HepG2 (cell line): ENCODE data around the gene GCSAM. TPM values are rescaled to one million over a fixed set of nuclear protein-coding genes. Genes with fewer than 3 reads are reported as not detected.

Source experiments
- ARNT2 ChIP-seq: sonication (generic); formaldehyde crosslinking; IDR thresholded peaks from 2 replicates; pipeline ENCODE4 v1.8.0; 2022; ENCODE audit warnings: mild to moderate bottlenecking, low read depth, missing genetic modification reagents, moderate library complexity
- ATF7 ChIP-seq, 2 experiments: fragments of 450-650 bp in 1 of 2; sonication (generic) in 1 of 2; formaldehyde crosslinking in 1 of 2; IDR thresholded peaks; 2 replicates each; pipeline versions ENCODE4 v1.4.0 to v1.6.1; 2016 to 2020; ENCODE audit warnings: antibody characterized with exemption in 1 of 2, mild to moderate bottlenecking in 1 of 2, missing genetic modification reagents in 1 of 2
- GABPB1 ChIP-seq: IDR thresholded peaks from 2 replicates; pipeline ENCODE4 v1.6.1; 2016; ENCODE audit warnings: mild to moderate bottlenecking, missing genetic modification reagents, moderate library complexity, missing compliant biosample characterization
- HDAC2 ChIP-seq: sonication (generic); formaldehyde crosslinking; IDR thresholded peaks from 2 replicates; pipeline ENCODE4 v1.4.0; 2020; ENCODE audit warnings: missing genetic modification reagents
- HIVEP1 ChIP-seq: sonication (generic); formaldehyde crosslinking; IDR thresholded peaks from 2 replicates; pipeline ENCODE4 v1.4.0; 2020; ENCODE audit warnings: mild to moderate bottlenecking, missing genetic modification reagents
- HOXA5 ChIP-seq: sonication (generic); formaldehyde crosslinking; IDR thresholded peaks from 2 replicates; pipeline ENCODE4 v1.4.0; 2020; ENCODE audit warnings: missing genetic modification reagents
- ISL2 ChIP-seq: sonication (generic); formaldehyde crosslinking; IDR thresholded peaks from 2 replicates; pipeline ENCODE4 v1.5.0; 2020; ENCODE audit warnings: missing genetic modification reagents
- JARID2 ChIP-seq: sonication (generic); formaldehyde crosslinking; IDR thresholded peaks from 2 replicates; pipeline ENCODE4 v1.8.1; 2023; ENCODE audit warnings: missing genetic modification reagents, inconsistent platforms; ENCODE audit not compliant: insufficient replicate concordance
- KAT8 ChIP-seq: IDR thresholded peaks from 2 replicates; pipeline ENCODE4 v1.6.1; 2016; ENCODE audit warnings: missing genetic modification reagents, missing compliant biosample characterization
- MXD1 ChIP-seq: sonication (generic); formaldehyde crosslinking; IDR thresholded peaks from 2 replicates; pipeline ENCODE4 v1.4.0; 2020; ENCODE audit warnings: mild to moderate bottlenecking, missing genetic modification reagents
- MXI1 ChIP-seq: IDR thresholded peaks from 3 replicates; pipeline ENCODE4 v1.6.1; 2012; ENCODE audit warnings: low read depth, low read length, inconsistent platforms, borderline replicate concordance
- NCOA1 ChIP-seq: sonication (generic); formaldehyde crosslinking; IDR thresholded peaks from 2 replicates; pipeline ENCODE4 v1.9.0; 2021; ENCODE audit warnings: missing genetic modification reagents
- NR1H2 ChIP-seq: sonication (generic); formaldehyde crosslinking; IDR thresholded peaks from 2 replicates; pipeline ENCODE4 v1.8.1; 2022; ENCODE audit warnings: low read depth, missing genetic modification reagents, borderline replicate concordance
- ONECUT2 ChIP-seq: sonication (generic); formaldehyde crosslinking; IDR thresholded peaks from 2 replicates; pipeline ENCODE4 v1.4.0; 2020; ENCODE audit warnings: missing genetic modification reagents
- SETDB1 ChIP-seq: sonication (generic); formaldehyde crosslinking; IDR thresholded peaks from 2 replicates; pipeline ENCODE4 v1.5.1; 2020; ENCODE audit warnings: missing genetic modification reagents, mild to moderate bottlenecking, borderline replicate concordance
- TARDBP ChIP-seq: sonication (generic); formaldehyde crosslinking; IDR thresholded peaks from 2 replicates; pipeline ENCODE4 v1.8.0; 2022; ENCODE audit warnings: mild to moderate bottlenecking, missing genetic modification reagents
- TBX2 ChIP-seq: sonication (generic); formaldehyde crosslinking; IDR thresholded peaks from 2 replicates; pipeline ENCODE4 v1.5.0; 2020; ENCODE audit warnings: missing genetic modification reagents, mild to moderate bottlenecking, borderline replicate concordance
- TMF1 ChIP-seq: sonication (generic); formaldehyde crosslinking; IDR thresholded peaks from 2 replicates; pipeline ENCODE4 v1.8.1; 2022; ENCODE audit warnings: low read depth, missing genetic modification reagents
- ZGPAT ChIP-seq: IDR thresholded peaks from 2 replicates; pipeline ENCODE4 v1.6.1; 2016; ENCODE audit warnings: mild to moderate bottlenecking
- ZNF232 ChIP-seq: sonication (generic); formaldehyde crosslinking; IDR thresholded peaks from 2 replicates; pipeline ENCODE4 v1.4.0; 2020; ENCODE audit warnings: missing genetic modification reagents, borderline replicate concordance
- ZNF263 ChIP-seq: sonication (generic); formaldehyde crosslinking; IDR thresholded peaks from 2 replicates; pipeline ENCODE4 v1.4.0; 2020; ENCODE audit warnings: missing genetic modification reagents
- ZNF337 ChIP-seq: sonication (generic); formaldehyde crosslinking; IDR thresholded peaks from 2 replicates; pipeline ENCODE4 v1.5.1; 2020; ENCODE audit warnings: missing genetic modification reagents, low read depth, mild to moderate bottlenecking, borderline replicate concordance
- ZNF383 ChIP-seq: sonication (generic); formaldehyde crosslinking; IDR thresholded peaks from 2 replicates; pipeline ENCODE4 v1.4.0; 2020; ENCODE audit warnings: missing genetic modification reagents, mild to moderate bottlenecking, borderline replicate concordance
- ZNF605 ChIP-seq: sonication (generic); formaldehyde crosslinking; IDR thresholded peaks from 2 replicates; pipeline ENCODE4 v1.8.0; 2022; ENCODE audit warnings: mild to moderate bottlenecking, missing genetic modification reagents
- ZNF614 ChIP-seq: IDR thresholded peaks from 2 replicates; pipeline ENCODE4 v1.6.1; 2018; ENCODE audit warnings: missing biosample characterization, missing genetic modification reagents, inconsistent platforms, borderline replicate concordance
- ZNF7 ChIP-seq: IDR thresholded peaks from 2 replicates; pipeline ENCODE4 v1.6.1; 2016; ENCODE audit warnings: missing biosample characterization, missing genetic modification reagents
- ZNF724P ChIP-seq: sonication (generic); formaldehyde crosslinking; IDR thresholded peaks from 2 replicates; pipeline ENCODE4 v1.8.0; 2022; ENCODE audit warnings: missing genetic modification reagents, borderline replicate concordance
- ZSCAN31 ChIP-seq: sonication (generic); formaldehyde crosslinking; IDR thresholded peaks from 2 replicates; pipeline ENCODE4 v1.5.0; 2020; ENCODE audit warnings: low read depth, mild to moderate bottlenecking, missing genetic modification reagents
- polyA plus RNA-seq, 8 experiments: library from polyadenylated mRNA; depleted of rRNA in 3 of 8; stranded (reverse) in 7 of 8; unstranded in 1 of 8; fragments of >200 nt; fragmentation: Illumina TruSeq in 4 of 8; extraction: Trizol in 4 of 8; gene quantifications; 2 replicates each; pipeline versions ENCODE4 v1.2.1 to v1.2.3, GENCODE V29; 2011 to 2016; ENCODE audit warnings: low read depth in 4 of 8, missing spikeins in 1 of 8, mixed read lengths in 1 of 8; ENCODE audit not compliant: insufficient read depth in 1 of 8
- total RNA-seq, 5 experiments: library from RNA; depleted of rRNA; stranded (reverse); fragments of >200 nt; fragmentation: Illumina TruSeq; extraction: Trizol; gene quantifications; 2 replicates each; pipeline ENCODE4 v1.2.3, GENCODE V29; 2016; ENCODE audit warnings: low read depth in 1 of 5

GCSAM gene
- total and polyA plus RNA-seq, 2 of the 13 experiments (the other 11 are each of a cell fraction or from before 2014, with no cell fraction given) = not detected

GRCh38 chr3:112086076-112086854 is 46.8 kb downstream of the GCSAM start, which contains the start of gene C3orf52 (continued):
- TF ChIP-seq ZNF7 (CRISPR knock-in tag) (0 out of 2 replicates have a peak, but pooled peaks have one; percentile 45), ZNF232 (CRISPR knock-in tag) (0 out of 2 replicates have a peak, but pooled peaks have one; percentile 40), KAT8 (CRISPR knock-in tag) (0 out of 2 replicates have a peak, but pooled peaks have one; percentile 25), TARDBP (CRISPR knock-in tag) (peak; percentile 56; the same call in 1 of the 2 replicates), GABPB1 (peak; percentile 74), ZNF605 (CRISPR knock-in tag) (peak; percentile 69), MXI1 (peak; percentile 43; the same call in 1 of the 3 replicates), ZGPAT (CRISPR knock-in tag) (peak; percentile 71), ONECUT2 (CRISPR knock-in tag) (no peak), ZNF263 (CRISPR knock-in tag) (0 out of 2 replicates have a peak, but pooled peaks have one; percentile 32), NR1H2 (peak; percentile 43; the same call in 1 of the 2 replicates), ZNF337 (peak; percentile 58; the same call in 1 of the 2 replicates), ISL2 (CRISPR knock-in tag) (no peak), ZNF383 (CRISPR knock-in tag) (no peak), HIVEP1 (CRISPR knock-in tag) (peak; percentile 26; the same call in 1 of the 2 replicates), ZNF724P (CRISPR knock-in tag) (peak; percentile 85; the same call in 1 of the 2 replicates), HOXA5 (CRISPR knock-in tag) (peak; percentile 62; the same call in 1 of the 2 replicates), NCOA1 (CRISPR knock-in tag) (0 out of 2 replicates have a peak, but pooled peaks have one; percentile 41), HDAC2 (CRISPR knock-in tag) (peak; percentile 41), TMF1 (CRISPR knock-in tag) (peak; percentile 84), ATF7 (IDR thresholded peaks at IDR 0.05) (no peak), ATF7 (CRISPR knock-in tag; IDR thresholded peaks at IDR 0.05) (0 out of 2 replicates have a peak, but pooled peaks have one; percentile 27), ZSCAN31 (peak; percentile 66; the same call in 1 of the 2 replicates), ZNF614 (0 out of 2 replicates have a peak, but pooled peaks have one; percentile 31), TBX2 (CRISPR knock-in tag) (peak; percentile 83; the same call in 1 of the 2 replicates), ARNT2 (peak; percentile 78; the same call in 1 of the 2 replicates), JARID2 (CRISPR knock-in tag) (no peak), SETDB1 (CRISPR knock-in tag) (no peak), MXD1 (CRISPR knock-in tag) (peak; percentile 89)
